ENCODE results near the gene SLC4A8.

GRCh38 chr12:51401020-51401419 lies 23.6 kb upstream of the SLC4A8 start:
- TF ChIP-seq CTCF (IDR thresholded peaks at IDR 0.05) (no peak), POLR2A (IDR thresholded peaks at IDR 0.05; ENCODE audit: low read depth) (no peak), POLR2AphosphoS5 (IDR thresholded peaks at IDR 0.05) (no peak)
